ENCODE results near the gene SPATA2.

The SPATA2 gene

DNA sequence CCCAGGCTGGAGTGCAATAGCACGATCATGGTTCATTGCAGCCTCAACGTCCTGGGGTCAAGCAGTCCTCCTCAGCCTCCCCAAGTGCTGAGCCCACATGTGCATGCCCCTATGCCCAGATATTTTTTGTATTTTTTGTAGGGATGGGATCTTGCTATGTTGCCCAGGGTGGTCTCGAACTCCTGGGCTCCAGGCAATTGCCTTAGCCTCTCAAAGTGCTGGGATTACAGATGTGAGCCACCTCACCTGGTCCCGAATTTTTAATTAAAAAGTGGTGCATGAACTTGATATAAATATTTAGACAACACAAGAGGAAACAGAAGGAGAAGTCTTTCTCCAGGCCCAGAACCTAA is 13.8 kb upstream of the SPATA2 start:
- no peak for DNase-seq
- ATAC-seq = no peak

GRCh38 chr20:49928411-49929141 is 13.2 kb upstream of the SPATA2 start:
- DNase-seq = peak; percentile 84
- peak; percentile 88 for ATAC-seq

- DNase-seq = no peak
- no peak for ATAC-seq
Measured at GRCh38 chr20:49925901-49926454, 10.6 kb upstream of the SPATA2 start.

GRCh38 chr20:49924247-49924646 is 8.9 kb upstream of the SPATA2 start:
- DNase-seq = no peak

DNA sequence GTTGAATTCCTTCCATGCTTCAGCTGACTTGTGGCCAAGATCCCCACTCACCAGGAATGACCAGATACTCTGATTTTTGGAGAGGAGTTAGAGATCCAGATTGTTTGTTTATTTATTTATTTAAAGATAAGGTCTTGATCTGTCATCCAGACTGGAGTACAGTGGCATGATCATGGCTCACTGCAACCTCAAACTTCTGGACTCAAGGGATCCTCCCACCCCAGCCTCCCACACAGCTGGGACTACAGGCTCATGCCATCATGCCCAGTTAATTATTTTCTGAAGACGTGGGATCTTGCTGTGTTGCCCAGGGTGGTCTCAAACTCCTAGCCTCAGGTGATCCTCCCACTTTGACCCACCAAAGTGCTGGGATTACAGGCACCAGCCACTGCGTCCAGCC is 4.1 kb upstream of the SPATA2 start:
- ATAC-seq = no peak
- no peak for DNase-seq

More at GRCh38 chr20:49924247-49924646, 8.9 kb upstream of the SPATA2 start:
- ATAC-seq = no peak

- ATAC-seq = no peak
- no peak for DNase-seq
Measured at GRCh38 chr20:49919009-49919408, 3.7 kb upstream of the SPATA2 start.

DNA sequence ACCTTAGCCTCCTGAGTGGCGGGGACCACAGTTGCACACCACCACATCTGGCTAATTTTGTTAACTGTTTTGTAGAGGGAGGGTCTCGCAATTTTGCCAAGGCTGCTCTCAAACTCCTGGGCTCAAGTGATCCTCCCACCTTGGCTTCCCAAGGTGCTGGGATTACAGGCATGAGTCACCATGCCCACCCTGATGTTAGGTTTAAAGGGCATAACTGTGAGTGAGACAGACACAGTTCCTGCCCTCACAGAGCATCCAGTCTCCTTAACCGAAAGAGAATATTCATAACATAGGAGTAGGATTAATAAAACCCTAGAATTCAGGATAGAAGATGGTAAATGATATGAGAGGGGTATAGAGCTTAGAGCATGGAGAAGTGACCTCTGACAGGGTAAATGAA is 3.1 kb upstream of the SPATA2 start:
- ATAC-seq (no peak), DNase-seq (no peak)

- DNase-seq (peak; percentile 29), ATAC-seq (peak; percentile 42)
Measured at GRCh38 chr20:49916146-49917002, 1.0 kb upstream of the SPATA2 start.

DNA sequence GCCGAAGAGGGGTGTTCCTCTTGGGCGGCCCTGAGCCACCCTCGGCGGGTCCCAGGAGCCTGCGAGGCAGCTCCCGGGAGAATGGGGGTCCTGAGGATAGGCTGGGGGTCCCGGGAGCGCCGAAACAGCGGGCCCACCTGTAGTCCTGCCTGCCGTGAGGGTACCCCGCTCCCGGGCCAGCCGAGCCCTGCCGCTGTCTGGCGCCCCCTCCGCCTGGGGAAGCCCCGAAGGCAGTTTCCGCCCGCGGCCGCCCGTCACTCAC is 280 bp downstream of the SPATA2 start:
- ATAC-seq = peak; percentile 19

GRCh38 chr20:49914310-49915117 is 815 bp downstream of the SPATA2 start:
- DNase-seq (peak; percentile 19), ATAC-seq (no peak)

More for the DNA sequence above, 280 bp downstream of the SPATA2 start:
- no peak for DNase-seq

- ATAC-seq (no peak), DNase-seq (no peak)
Measured at GRCh38 chr20:49913399-49914047, 1.8 kb downstream of the SPATA2 start.

GRCh38 chr20:49910340-49910706 is 5.0 kb downstream of the SPATA2 start:
- ATAC-seq = no peak
- DNase-seq = no peak

GRCh38 chr20:49909499-49910339 is 5.6 kb downstream of the SPATA2 start:
- DNase-seq (no peak), ATAC-seq (no peak)

GRCh38 chr20:49908258-49908565 is 7.1 kb downstream of the SPATA2 start:
- no peak for ATAC-seq
- no peak for DNase-seq

- no peak for DNase-seq
- ATAC-seq = no peak
Measured at GRCh38 chr20:49907405-49908257, 7.7 kb downstream of the SPATA2 start.

GRCh38 chr20:49906615-49907154 is 8.6 kb downstream of the SPATA2 start:
- no peak for DNase-seq
- no peak for ATAC-seq

GRCh38 chr20:49906101-49906604 is 9.2 kb downstream of the SPATA2 start:
- ATAC-seq (no peak), DNase-seq (no peak)

GRCh38 chr20:49905415-49906091 is 9.8 kb downstream of the SPATA2 start:
- DNase-seq (no peak), ATAC-seq (no peak)

- ATAC-seq = no peak
- DNase-seq = no peak
Measured at GRCh38 chr20:49904440-49905214, 10.7 kb downstream of the SPATA2 start.

All from stimulated activated naive CD8-positive, alpha-beta T cell treated with anti-CD3 and anti-CD28 coated beads, Interleukin-15, Interleukin-2, amounts not matched to agents 100 U/mL and 50 U/mL, for 24 hours (primary cell).